Fibroblast of skin of abdomen (primary cell): ENCODE results near the gene GEN1.

ENCODE experiments used
- DNase-seq: peaks from one replicate; pipeline ENCODE4 v3.0.0-alpha.2; 2013

GEN1 gene

DNA sequence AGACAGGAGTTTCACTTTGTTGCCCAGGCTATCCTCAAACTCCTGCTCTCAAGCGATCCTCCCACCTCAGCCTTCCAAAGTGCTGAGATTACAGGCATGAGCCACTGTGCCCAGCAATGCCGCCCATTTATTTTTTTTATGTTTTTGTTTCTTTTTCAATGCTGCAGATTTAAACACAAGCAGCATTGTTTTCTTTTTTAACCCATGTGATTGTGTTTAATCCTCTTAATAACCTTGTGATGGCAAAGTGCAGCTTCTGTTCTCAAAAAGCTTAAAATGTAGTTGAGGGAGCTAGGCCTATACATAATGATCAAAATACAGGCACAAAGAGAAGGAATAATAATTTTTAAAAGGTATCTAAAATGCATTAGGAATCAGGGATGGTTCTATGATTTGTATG, 73.8 kb downstream of the GEN1 start:
- DNase-seq = no peak

DNA sequence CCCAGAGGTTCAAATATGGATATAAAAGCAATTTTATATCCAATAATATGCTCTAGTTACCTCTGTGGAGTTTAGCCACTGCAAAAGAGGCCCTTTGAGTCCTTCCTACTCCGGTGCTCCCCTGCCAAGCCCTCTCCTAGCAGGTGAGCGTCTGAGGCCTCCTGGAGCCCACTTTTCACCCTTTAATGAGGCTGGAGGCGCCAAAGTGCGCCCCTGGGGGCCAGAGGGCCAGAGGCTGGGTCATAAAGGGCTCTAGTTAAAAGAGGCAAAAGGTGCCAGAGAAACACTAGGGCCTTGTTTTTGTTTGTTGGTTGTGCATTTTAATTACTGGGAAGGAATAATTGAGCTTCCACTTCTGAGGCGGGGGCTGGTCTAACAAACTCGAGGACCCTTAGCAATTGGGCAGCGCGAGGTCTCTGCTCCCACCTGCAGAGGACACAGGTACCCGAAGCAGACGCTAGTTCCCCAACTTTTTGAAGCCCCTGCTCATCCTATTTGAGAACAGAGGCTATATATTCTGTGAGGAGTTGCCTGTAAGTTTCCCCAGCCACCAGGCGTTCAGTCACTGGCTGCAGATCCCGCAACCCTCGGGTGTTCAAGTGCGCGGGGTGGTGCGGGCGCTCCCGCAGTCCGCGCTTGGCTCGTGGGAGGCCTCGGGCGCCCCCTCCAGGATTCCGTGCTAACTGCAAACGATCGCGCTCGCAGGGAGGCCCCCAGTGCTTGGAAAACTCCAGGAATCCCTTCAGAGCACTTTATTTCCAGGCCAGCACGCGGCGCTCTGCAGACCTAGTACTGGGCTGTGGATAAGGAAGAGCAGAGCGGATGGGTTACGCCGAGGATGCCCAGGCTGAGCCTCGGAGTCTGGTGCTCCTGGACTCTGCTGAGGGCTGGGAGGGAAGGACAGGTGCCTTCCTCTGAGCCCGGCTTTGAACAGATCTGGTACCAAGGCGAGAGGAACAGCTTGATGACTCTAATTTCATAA, 76.4 kb downstream of the GEN1 start:
- DNase-seq = peak; percentile 77

DNA sequence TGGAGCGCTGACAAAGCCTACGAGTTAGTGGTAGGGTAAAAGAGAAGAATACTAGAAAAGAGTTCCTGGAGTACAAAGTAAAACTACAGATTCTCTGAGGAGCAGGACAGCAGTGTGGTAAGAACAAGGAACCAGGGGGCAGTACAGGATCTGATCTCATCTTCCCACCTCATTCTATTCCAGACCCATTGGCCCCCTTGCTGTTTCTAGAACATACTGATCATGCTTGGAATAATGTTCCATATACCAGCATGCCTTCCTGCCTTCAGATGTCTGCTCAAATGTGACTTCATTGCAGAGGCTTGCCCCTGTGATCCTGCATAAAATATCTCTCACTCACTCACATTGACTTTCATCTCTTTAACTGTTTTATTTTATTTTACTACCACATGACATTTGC, 81.6 kb downstream of the GEN1 start:
- DNase-seq = peak; percentile 3
